ENCODE measurements around the gene CFAP46. TPM values are rescaled to one million over a fixed set of nuclear protein-coding genes. Genes with fewer than 3 reads are reported as not detected.

Gene CFAP46
- total and polyA plus RNA-seq, 9 of the 15 experiments (the other 6 are each of a cell fraction or from before 2014, with no cell fraction given): not detected

DNA sequence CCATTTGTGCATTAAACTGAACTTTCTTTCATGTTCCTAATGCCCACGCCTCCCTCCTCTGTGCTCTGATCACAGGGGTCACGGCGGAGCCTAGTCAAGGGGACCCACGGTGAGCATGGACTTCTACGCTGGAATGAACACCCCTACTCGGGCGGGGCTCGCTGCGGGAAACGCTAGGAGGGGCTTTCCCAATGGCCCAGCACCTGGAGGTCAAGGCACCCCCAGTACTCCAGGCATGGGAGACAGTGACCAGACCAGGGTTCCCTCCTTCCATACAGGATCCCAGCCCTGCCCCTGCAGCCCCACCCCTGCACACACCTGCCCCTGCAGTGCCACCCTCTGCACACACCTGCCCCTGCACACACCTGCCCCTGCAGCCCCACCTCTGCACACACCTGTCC is 129.4 kb downstream of the CFAP46 start:
- H3K79me2 ChIP-seq (ENCODE audit: control insufficient read depth, insufficient read depth, low read length): no peaks in the 10 kb centered on the region
- peaks cover 12 to 43% of the 10 kb centered on the region in 2 experiments; a peak in 3 of 5 replicates for H3K27me3 ChIP-seq (ENCODE audit: control insufficient read depth in 2 of 2, insufficient read depth in 2 of 2, low read length in 2 of 2)
- in situ Hi-C loops (cut with MboI) (no loop called here), intact Hi-C loops (cut with micrococcal nuclease) (no loop called here)
- no peaks in the 10 kb centered on the region for H3K36me3 ChIP-seq (ENCODE audit: control insufficient read depth, insufficient read depth, low read length)
- H3K27ac ChIP-seq (ENCODE audit: extremely low read depth, low read depth, low read length): no peak overlapping the region
- TF ChIP-seq, protein P1, sequence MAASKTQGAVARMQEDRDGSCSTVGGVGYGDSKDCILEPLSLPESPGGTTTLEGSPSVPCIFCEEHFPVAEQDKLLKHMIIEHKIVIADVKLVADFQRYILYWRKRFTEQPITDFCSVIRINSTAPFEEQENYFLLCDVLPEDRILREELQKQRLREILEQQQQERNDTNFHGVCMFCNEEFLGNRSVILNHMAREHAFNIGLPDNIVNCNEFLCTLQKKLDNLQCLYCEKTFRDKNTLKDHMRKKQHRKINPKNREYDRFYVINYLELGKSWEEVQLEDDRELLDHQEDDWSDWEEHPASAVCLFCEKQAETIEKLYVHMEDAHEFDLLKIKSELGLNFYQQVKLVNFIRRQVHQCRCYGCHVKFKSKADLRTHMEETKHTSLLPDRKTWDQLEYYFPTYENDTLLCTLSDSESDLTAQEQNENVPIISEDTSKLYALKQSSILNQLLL (CRISPR knock-in tag; IDR thresholded peaks at IDR 0.05; ENCODE audit: borderline replicate concordance): no peak
- TF ChIP-seq STAT5A (IDR thresholded peaks at IDR 0.05; ENCODE audit: borderline replicate concordance, low read length) (no peak), CBX1 (IDR thresholded peaks at IDR 0.05; ENCODE audit: low read depth) (no peak), NELFE (IDR thresholded peaks at IDR 0.05; ENCODE audit: insufficient read depth, insufficient read length) (no peak), SMC3 (conservative IDR thresholded peaks at IDR 0.05; ENCODE audit: insufficient read depth, low read depth, low read length) (no peak), GTF2F1 (IDR thresholded peaks at IDR 0.05; ENCODE audit: low read depth, low read length) (no peak), GATAD2B (IDR thresholded peaks at IDR 0.05; ENCODE audit: borderline replicate concordance) (no peak), HMGN3 (IDR thresholded peaks at IDR 0.05; ENCODE audit: borderline replicate concordance, extremely low read depth, insufficient read length, low read depth, low read length) (no peak), BRCA1 (IDR thresholded peaks at IDR 0.05) (no peak), BRCA1 (CRISPR knock-in tag; IDR thresholded peaks at IDR 0.05) (no peak), SRSF7 (optimal IDR thresholded peaks at IDR 0.05; ENCODE audit: low read depth, low read length) (no peak), ZNF695 (CRISPR knock-in tag; IDR thresholded peaks at IDR 0.05) (no peak), ADNP (tag; IDR thresholded peaks at IDR 0.05) (no peak), ZNF586 (CRISPR knock-in tag; conservative IDR thresholded peaks at IDR 0.05) (no peak), NR2F6 (CRISPR knock-in tag; IDR thresholded peaks at IDR 0.05) (no peak)
- TF ChIP-seq, protein P2, sequence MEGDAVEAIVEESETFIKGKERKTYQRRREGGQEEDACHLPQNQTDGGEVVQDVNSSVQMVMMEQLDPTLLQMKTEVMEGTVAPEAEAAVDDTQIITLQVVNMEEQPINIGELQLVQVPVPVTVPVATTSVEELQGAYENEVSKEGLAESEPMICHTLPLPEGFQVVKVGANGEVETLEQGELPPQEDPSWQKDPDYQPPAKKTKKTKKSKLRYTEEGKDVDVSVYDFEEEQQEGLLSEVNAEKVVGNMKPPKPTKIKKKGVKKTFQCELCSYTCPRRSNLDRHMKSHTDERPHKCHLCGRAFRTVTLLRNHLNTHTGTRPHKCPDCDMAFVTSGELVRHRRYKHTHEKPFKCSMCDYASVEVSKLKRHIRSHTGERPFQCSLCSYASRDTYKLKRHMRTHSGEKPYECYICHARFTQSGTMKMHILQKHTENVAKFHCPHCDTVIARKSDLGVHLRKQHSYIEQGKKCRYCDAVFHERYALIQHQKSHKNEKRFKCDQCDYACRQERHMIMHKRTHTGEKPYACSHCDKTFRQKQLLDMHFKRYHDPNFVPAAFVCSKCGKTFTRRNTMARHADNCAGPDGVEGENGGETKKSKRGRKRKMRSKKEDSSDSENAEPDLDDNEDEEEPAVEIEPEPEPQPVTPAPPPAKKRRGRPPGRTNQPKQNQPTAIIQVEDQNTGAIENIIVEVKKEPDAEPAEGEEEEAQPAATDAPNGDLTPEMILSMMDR (IDR thresholded peaks at IDR 0.05 in 2 of 3, conservative IDR thresholded peaks at IDR 0.05 in 1 of 3; ENCODE audit: insufficient read depth in 2 of 3, low read depth in 1 of 3, low read length in 3 of 3): no peak
- DNase-seq (ENCODE audit: extremely low read depth in 1 of 4, low spot score in 3 of 4) (no peak), ATAC-seq (no peak), FAIRE-seq (no peak)
- no peak overlapping the region for H2AFZ ChIP-seq (ENCODE audit: low read depth, low read length)
- H3K4me1 ChIP-seq (replicated peaks in 1 of 2; ENCODE audit: control insufficient read depth in 2 of 2, insufficient read depth in 2 of 2, low read length in 2 of 2): peaks cover 0 to 16% of the 10 kb centered on the region in 2 experiments; a peak in 1 of 5 replicates
- H3K4me3 ChIP-seq: no peak overlapping the region
- WGBS (ENCODE audit: insufficient coverage, low coverage, missing lambda C conversion rate): 10% methylated on average over 10 of the region's 10 CpGs
- H3K9me3 ChIP-seq (replicated peaks; ENCODE audit: control insufficient read depth, insufficient read depth, low read depth, low read length): no peaks in the 10 kb centered on the region
- H3K9me1 ChIP-seq (ENCODE audit: control insufficient read depth, insufficient read depth, low read length): no peaks in the 10 kb centered on the region
- POLR2A ChIA-PET: no interaction called here
- no peaks in the 10 kb centered on the region for H4K20me1 ChIP-seq (replicated peaks; ENCODE audit: control insufficient read depth, insufficient read depth, low read length)
- H3K9ac ChIP-seq (ENCODE audit: insufficient read depth in 1 of 2, low read depth in 2 of 2, low read length in 2 of 2): no peak overlapping the region
- H3K4me2 ChIP-seq (ENCODE audit: insufficient read depth, low read length): no peak overlapping the region
- BruUV-seq (replicated peaks): no TSS peak
- CTCF ChIA-PET (ENCODE audit: low intra/inter-chr PET ratio): no interaction called here
